BJ (cell line): ENCODE measurements around the gene ANKH. TPM values are rescaled to one million over a fixed set of nuclear protein-coding genes. Genes with fewer than 3 reads are reported as not detected.

Experiments used
- CTCF ChIA-PET: fragments of 350-600 bp; formaldehyde crosslinking; extraction: SDS; loops from one replicate; lab custom pipeline; 2021; ENCODE audit warnings: antibody characterized with exemption, inconsistent platforms; lab: Yijun Ruan, JAX
- POLR2A ChIA-PET: fragments of 300-600 bp; sonication (Branson Sonifier 250); formaldehyde crosslinking; extraction: SDS; loops from one replicate; lab custom pipeline; 2021; ENCODE audit warnings: antibody characterized with exemption; lab: Charles Lee
- DNase-seq: peaks from one replicate; pipeline ENCODE4 v3.0.0-alpha.2; 2011; ENCODE audit warnings: low read depth
- H3K27me3 ChIP-seq: 2 replicates; pipeline ENCODE4 v1.6.0; 2011; ENCODE audit warnings: low read length; ENCODE audit not compliant: control insufficient read depth, insufficient read depth
- H3K36me3 ChIP-seq: 2 replicates; pipeline ENCODE4 v1.5.1; 2011; ENCODE audit warnings: low read length; ENCODE audit not compliant: control insufficient read depth, insufficient read depth
- H3K4me3 ChIP-seq: 2 replicates; pipeline ENCODE4 v1.5.1; 2011; ENCODE audit warnings: low read depth, mild to moderate bottlenecking, control low read depth, low read length
- polyA plus RNA-seq: library from polyadenylated mRNA; depleted of rRNA; stranded (reverse); fragments of >200 nt; gene quantifications from 2 replicates; pipeline ENCODE4 v1.2.3, GENCODE V29; 2011
- TF ChIP-seq, protein P1 (sequence below): IDR thresholded peaks from 2 replicates; pipeline ENCODE4 v1.5.1; 2011; ENCODE audit warnings: low read depth, mild to moderate bottlenecking, control low read depth, inconsistent platforms, low read length, moderate library complexity; ENCODE audit not compliant: insufficient read depth

The ANKH gene
- polyA plus RNA-seq, 1 experiment, result 65.3 TPM

DNA sequence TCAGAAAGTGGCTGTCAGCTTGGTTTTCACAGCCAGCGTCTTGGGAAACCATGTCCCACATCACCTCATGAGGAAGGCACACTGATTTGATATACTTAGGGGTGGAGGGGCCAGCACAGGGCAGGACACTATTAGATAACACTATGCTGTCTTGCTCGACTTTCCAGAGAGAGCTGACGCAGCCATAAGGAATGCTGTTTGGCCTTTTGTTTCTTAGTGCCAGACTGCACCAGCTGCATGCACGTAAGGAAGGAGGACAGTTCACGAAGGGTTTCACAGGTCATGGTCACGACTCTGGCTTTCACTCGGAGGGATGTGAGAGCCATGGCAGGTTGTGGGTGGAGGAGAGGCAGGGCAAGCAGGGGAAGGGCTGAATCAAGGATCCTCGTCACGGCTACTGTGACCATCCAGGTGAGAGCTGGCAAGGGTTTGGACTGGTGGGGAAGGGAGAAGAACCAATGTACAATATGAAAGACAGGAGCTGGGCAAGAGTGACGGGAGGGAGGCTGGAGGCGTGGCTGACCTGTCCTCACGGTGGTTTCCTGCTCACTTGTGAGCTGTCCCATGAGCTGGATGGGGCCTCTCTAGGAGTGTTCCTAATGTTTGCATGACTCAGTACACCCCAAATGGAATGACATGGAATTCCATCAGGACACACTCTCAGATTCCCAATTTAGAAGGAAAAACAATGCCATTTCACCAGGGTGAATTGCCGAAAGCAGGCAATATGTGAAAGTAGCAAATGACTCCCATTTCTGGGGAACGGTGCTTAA, 145.3 kb downstream of the ANKH start:
- CTCF ChIA-PET, result interaction anchor here (0.6 to 6.6 kb wide), 28 partner anchors 9 to 296 kb away, joined by 3 to 92 read pairs (median 4); partner anchors contain the start of gene ANKH
- Histone ChIP-seq H3K27me3 (no peaks in the 10 kb centered on the region), H3K36me3 (peaks cover 1% of the 10 kb centered on the region), H3K4me3 (no peak overlapping the region)
- POLR2A ChIA-PET, result no interaction called here
- TF ChIP-seq, protein P1, sequence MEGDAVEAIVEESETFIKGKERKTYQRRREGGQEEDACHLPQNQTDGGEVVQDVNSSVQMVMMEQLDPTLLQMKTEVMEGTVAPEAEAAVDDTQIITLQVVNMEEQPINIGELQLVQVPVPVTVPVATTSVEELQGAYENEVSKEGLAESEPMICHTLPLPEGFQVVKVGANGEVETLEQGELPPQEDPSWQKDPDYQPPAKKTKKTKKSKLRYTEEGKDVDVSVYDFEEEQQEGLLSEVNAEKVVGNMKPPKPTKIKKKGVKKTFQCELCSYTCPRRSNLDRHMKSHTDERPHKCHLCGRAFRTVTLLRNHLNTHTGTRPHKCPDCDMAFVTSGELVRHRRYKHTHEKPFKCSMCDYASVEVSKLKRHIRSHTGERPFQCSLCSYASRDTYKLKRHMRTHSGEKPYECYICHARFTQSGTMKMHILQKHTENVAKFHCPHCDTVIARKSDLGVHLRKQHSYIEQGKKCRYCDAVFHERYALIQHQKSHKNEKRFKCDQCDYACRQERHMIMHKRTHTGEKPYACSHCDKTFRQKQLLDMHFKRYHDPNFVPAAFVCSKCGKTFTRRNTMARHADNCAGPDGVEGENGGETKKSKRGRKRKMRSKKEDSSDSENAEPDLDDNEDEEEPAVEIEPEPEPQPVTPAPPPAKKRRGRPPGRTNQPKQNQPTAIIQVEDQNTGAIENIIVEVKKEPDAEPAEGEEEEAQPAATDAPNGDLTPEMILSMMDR, result no peak
- DNase-seq, result no peak

DNA sequence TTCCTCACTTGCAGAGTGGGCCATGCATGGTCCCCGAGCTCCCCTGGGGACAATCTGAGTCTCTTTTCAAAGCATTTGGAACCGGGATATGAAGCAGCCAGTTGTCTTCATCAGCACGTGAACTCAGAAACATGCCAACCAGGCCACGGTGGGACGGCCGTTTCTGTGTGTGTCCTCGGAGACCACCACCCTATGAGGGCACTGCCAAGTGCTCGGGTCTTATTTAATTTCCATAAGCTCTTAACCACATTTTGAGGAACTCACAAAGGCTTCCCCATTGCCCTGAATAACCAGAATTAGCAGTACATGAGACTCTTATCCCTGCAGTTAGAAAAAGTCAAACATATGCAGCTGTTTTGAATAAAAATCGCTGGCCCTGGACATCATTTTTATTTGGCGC, 146.9 kb downstream of the ANKH start:
- Histone ChIP-seq H3K27me3 (no peaks in the 10 kb centered on the region), H3K4me3 (no peak overlapping the region), H3K36me3 (no peaks in the 10 kb centered on the region)
- ChIA-PET POLR2A (no interaction called here), CTCF (interaction anchor here (0.6 to 6.6 kb wide), 7 partner anchors 15 to 673 kb away, joined by 4 to 92 read pairs (median 5); no protein-coding TSS in a partner anchor)
- DNase-seq, result no peak
- TF ChIP-seq, protein P1, result no peak

DNA sequence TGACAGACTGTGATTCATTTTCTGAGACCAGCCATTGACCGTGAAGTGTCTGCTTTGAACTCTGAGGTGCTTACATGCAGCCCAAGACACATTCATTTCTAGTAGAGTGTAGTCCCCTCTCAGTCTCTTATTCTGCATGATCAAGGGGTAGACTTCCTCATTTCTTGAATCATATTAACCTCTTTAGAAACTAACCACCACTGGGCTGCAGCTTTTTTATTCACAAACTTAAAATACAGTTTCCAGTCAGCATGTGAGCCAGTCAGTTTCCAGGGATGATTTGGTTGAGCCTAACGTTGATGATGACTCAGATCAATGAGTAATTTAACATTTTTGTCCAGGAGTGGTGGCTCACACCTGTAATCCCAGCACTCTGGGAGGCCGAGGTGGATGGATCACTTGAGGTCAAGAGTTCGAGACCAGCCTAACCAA, 147.9 kb downstream of the ANKH start:
- POLR2A ChIA-PET, result no interaction called here
- Histone ChIP-seq H3K27me3 (no peaks in the 10 kb centered on the region), H3K36me3 (no peaks in the 10 kb centered on the region), H3K4me3 (no peak overlapping the region)
- TF ChIP-seq, protein P1, result no peak
- CTCF ChIA-PET, result interaction anchor here (4.6 to 6.6 kb wide), 2 partner anchors 281 to 292 kb away, joined by 42 to 92 read pairs; no protein-coding TSS in a partner anchor
- DNase-seq, result no peak

DNA sequence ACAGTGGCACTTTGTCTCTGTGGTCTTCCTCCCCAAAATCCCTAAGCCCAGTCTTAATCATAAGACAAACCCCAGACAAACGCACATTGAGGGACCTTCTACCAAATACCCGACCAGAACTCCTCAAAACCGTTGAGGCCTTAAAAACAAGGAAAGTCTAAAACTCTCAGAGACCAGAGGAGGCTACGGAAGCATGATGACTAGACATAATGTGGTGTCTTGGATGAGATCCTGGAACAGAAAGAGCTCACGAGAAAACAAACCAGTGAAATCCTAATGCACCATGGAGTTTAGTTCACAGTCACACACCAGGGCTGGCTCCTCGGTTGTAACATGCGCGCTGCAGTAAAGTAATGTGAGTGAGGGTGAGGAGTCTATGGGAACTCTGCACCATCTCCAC, 148.7 kb downstream of the ANKH start:
- Histone ChIP-seq H3K36me3 (no peaks in the 10 kb centered on the region; the same call in 1 of the 2 replicates), H3K4me3 (no peak overlapping the region), H3K27me3 (no peaks in the 10 kb centered on the region)
- DNase-seq, result no peak
- TF ChIP-seq, protein P1, result no peak
- CTCF ChIA-PET, result interaction anchor here (0.6 to 6.6 kb wide), 2 partner anchors 37 to 281 kb away, joined by 3 to 92 read pairs; no protein-coding TSS in a partner anchor
- POLR2A ChIA-PET, result no interaction called here

DNA sequence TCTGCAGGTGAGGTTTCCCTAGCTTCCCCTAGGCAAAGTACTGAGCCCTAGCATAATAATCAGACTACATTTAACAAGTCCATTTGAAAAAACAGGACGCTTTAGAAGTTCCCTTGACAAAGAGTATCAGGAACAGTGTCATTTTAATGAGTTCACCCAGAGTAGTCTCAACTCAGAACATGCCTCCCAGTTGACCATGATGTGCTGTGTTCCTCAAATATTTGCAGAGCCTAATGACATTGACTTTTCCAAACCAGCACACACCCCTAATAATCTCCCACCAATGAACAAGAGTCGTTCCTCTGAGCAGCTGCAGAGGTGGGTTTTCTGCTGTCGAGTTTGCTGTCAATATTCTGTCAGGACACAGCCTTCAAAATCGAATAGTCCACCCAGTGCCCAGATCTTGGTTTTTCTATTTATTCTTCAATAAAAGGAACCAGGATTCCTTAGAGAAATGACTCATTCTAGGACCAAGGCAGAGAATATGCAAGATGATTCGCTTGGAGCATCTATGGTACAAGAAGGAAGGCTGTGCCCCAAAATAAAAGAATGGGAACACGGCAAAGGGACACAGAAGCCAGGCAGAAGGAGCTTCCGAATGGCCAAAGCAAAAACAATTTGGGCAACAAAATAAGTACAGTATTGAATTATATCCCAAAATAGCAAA, 149.5 kb downstream of the ANKH start:
- CTCF ChIA-PET, result interaction anchor here (0.6 to 6.6 kb wide), 5 partner anchors 27 to 282 kb away, joined by 3 to 92 read pairs (median 4); no protein-coding TSS in a partner anchor

More for the DNA sequence above, 149.5 kb downstream of the ANKH start:
- DNase-seq, result no peak
- POLR2A ChIA-PET, result no interaction called here
- TF ChIP-seq, protein P1, result no peak
- Histone ChIP-seq H3K36me3 (no peaks in the 10 kb centered on the region; the same call in 1 of the 2 replicates), H3K4me3 (no peak overlapping the region), H3K27me3 (no peaks in the 10 kb centered on the region)
